HFF-Myc (cell line): ENCODE data around the gene TP53BP2.

Source experiments
- DNase-seq: peaks from one replicate; pipeline ENCODE4 v3.0.0-alpha.2; 2011; ENCODE audit warnings: low read depth; ENCODE audit errors: extremely low read depth
- H3K4me3 ChIP-seq: replicated peaks from 2 replicates; pipeline ENCODE4 v1.5.1; 2011; ENCODE audit warnings: low read depth, mild to moderate bottlenecking, control low read depth, low read length
- CTCF ChIP-seq: IDR thresholded peaks from 2 replicates; pipeline ENCODE4 v1.5.1; 2012; ENCODE audit warnings: mild to moderate bottlenecking, low read depth, low read length, control low read depth; ENCODE audit errors: missing control alignments

The TP53BP2 gene

GRCh38 chr1:223731133-223731770 is 114.5 kb downstream of the TP53BP2 start:
- DNase-seq, result no peak
- H3K4me3 ChIP-seq, result no peak overlapping the region
- TF ChIP-seq CTCF, result no peak

- no peak for DNase-seq
- TF ChIP-seq CTCF, result no peak
- H3K4me3 ChIP-seq, result no peak overlapping the region
These were observed 115.1 kb downstream of the TP53BP2 start for GRCh38 chr1:223730479-223731132.

- DNase-seq, result no peak
- no peak for TF ChIP-seq CTCF
These were observed 115.8 kb downstream of the TP53BP2 start for GRCh38 chr1:223729906-223730305.

More at GRCh38 chr1:223729906-223730305, 115.8 kb downstream of the TP53BP2 start:
- no peak overlapping the region for H3K4me3 ChIP-seq
